A549 (cell line): ENCODE results near the gene BOLA2B. TPM values are rescaled to one million over a fixed set of nuclear protein-coding genes. Genes with fewer than 3 reads are reported as not detected.
A peak's percentile ranks its signal among the peaks of the same experiment; 100 is the strongest.

ENCODE experiments used
- ATAC-seq, 2 experiments: fragments of 200-7000 bp in 1 of 2; fragments of >200 bp in 1 of 2; cut with Nextera tagmentation in 1 of 2; cut with Tn5 transposase in 1 of 2; 3 replicates each; pipeline versions ENCODE4 v1.8.0 to v1.9.1; 2018 to 2020; ENCODE audit warnings: mild to moderate bottlenecking in 1 of 2, moderate library complexity in 1 of 2
- CTCF ChIA-PET: fragments of 300-600 bp; sonication (Branson Sonifier 250); formaldehyde crosslinking; extraction: SDS; loops from one replicate; lab custom pipeline; 2021; ENCODE audit warnings: antibody characterized with exemption, inconsistent platforms; lab: Yijun Ruan, JAX
- POLR2A ChIA-PET: fragments of 350-600 bp; formaldehyde crosslinking; extraction: SDS; loops from one replicate; lab custom pipeline; 2021; ENCODE audit warnings: antibody characterized with exemption, inconsistent platforms; lab: Yijun Ruan, JAX
- DNase-seq, 2 experiments: peaks; one replicate each; pipeline versions ENCODE4 v3.0.0 to v3.0.0-alpha.2; 2011 to 2016; ENCODE audit warnings: low read depth in 1 of 2, low spot score in 1 of 2
- FAIRE-seq: peaks from 2 replicates; lab custom pipeline; 2011; peaks lifted over from hg19 to GRCh38; lab: Jason Lieb, UNC
- H3K27ac ChIP-seq, 2 experiments: fragments of >200 bp; sonication (Bioruptor Twin); formaldehyde crosslinking; 3 replicates each; pipeline ENCODE4 v1.5.1; 2016 to 2017
- H3K4me1 ChIP-seq: fragments of >200 bp; sonication (Bioruptor Twin); formaldehyde crosslinking; 3 replicates; pipeline ENCODE4 v1.6.1; 2016
- H3K4me2 ChIP-seq: fragments of >200 bp; sonication (Bioruptor Twin); formaldehyde crosslinking; 3 replicates; pipeline ENCODE4 v1.6.1; 2016
- H3K4me3 ChIP-seq: fragments of >200 bp; sonication (Bioruptor Twin); formaldehyde crosslinking; 3 replicates; pipeline ENCODE4 v1.5.1; 2016
- H3K9me3 ChIP-seq: fragments of >200 bp; sonication (Bioruptor Twin); formaldehyde crosslinking; 3 replicates; pipeline ENCODE4 v1.6.1; 2016
- ATOH8 ChIP-seq: fragments of 250-450 bp; sonication (Bioruptor Pico); IDR thresholded peaks from 2 replicates; pipeline ENCODE4 v1.5.0; 2020; ENCODE audit warnings: low read depth, mild to moderate bottlenecking, moderate library complexity
- CBX2 ChIP-seq: fragments of 200-600 bp; sonication (generic); IDR thresholded peaks from 2 replicates; pipeline ENCODE4 v1.6.1; 2016; ENCODE audit warnings: low read depth, mild to moderate bottlenecking, borderline replicate concordance
- CHD4 ChIP-seq: fragments of 200-600 bp; sonication (generic); IDR thresholded peaks from 2 replicates; pipeline ENCODE4 v1.6.1; 2016; ENCODE audit warnings: antibody characterized with exemption, mild to moderate bottlenecking, borderline replicate concordance
- EP300 ChIP-seq, 2 experiments: fragments of >200 bp; sonication (Bioruptor Twin); formaldehyde crosslinking; IDR thresholded peaks; 2 replicates in 1 of 2; 3 replicates in 1 of 2; pipeline ENCODE4 v1.6.1; 2016 to 2017
- ESRRA ChIP-seq: fragments of 150-350 bp; IDR thresholded peaks from 2 replicates; pipeline ENCODE4 v1.6.1; 2014; ENCODE audit warnings: mild to moderate bottlenecking, low read length, borderline replicate concordance
- FOSB ChIP-seq: fragments of 250-450 bp; sonication (Bioruptor Pico); IDR thresholded peaks from 2 replicates; pipeline ENCODE4 v1.5.0; 2020; ENCODE audit warnings: mild to moderate bottlenecking, moderate library complexity
- HMGXB4 ChIP-seq: fragments of 250-450 bp; sonication (Bioruptor Pico); IDR thresholded peaks from 2 replicates; pipeline ENCODE4 v1.5.0; 2021; ENCODE audit warnings: mild to moderate bottlenecking, moderate library complexity, borderline replicate concordance
- HOXA7 ChIP-seq: fragments of 250-450 bp; sonication (Bioruptor Pico); IDR thresholded peaks from 2 replicates; pipeline ENCODE4 v1.5.0; 2020; ENCODE audit warnings: mild to moderate bottlenecking, moderate library complexity
- HOXB13 ChIP-seq: fragments of 250-450 bp; sonication (Bioruptor Pico); IDR thresholded peaks from 2 replicates; pipeline ENCODE4 v1.5.0; 2020; ENCODE audit warnings: low read depth, mild to moderate bottlenecking, moderate library complexity
- JUNB ChIP-seq: fragments of >200 bp; sonication (Bioruptor Twin); formaldehyde crosslinking; IDR thresholded peaks from 2 replicates; pipeline ENCODE4 v1.6.1; 2016
- KDM1A ChIP-seq: fragments of 200-600 bp; sonication (generic); IDR thresholded peaks from 2 replicates; pipeline ENCODE4 v1.6.1; 2016; ENCODE audit warnings: low read depth, mild to moderate bottlenecking
- KDM5A ChIP-seq: fragments of 200-600 bp; sonication (generic); IDR thresholded peaks from 2 replicates; pipeline ENCODE4 v1.6.1; 2016; ENCODE audit warnings: antibody characterized with exemption, mild to moderate bottlenecking
- MAFK ChIP-seq: fragments of 450-650 bp; IDR thresholded peaks from 2 replicates; pipeline ENCODE4 v1.6.1; 2014; ENCODE audit not compliant: partially characterized antibody
- MAZ ChIP-seq: fragments of 150-350 bp; IDR thresholded peaks from 2 replicates; pipeline ENCODE4 v1.6.1; 2014; ENCODE audit warnings: antibody characterized with exemption, low read depth, low read length, borderline replicate concordance
- MYC ChIP-seq: IDR thresholded peaks from 2 replicates; pipeline ENCODE4 v1.6.1; 2012; ENCODE audit warnings: mild to moderate bottlenecking, inconsistent platforms, low read length, improper control_type of control experiment, borderline replicate concordance
- NFE2L2 ChIP-seq: fragments of 150-350 bp; conservative IDR thresholded peaks from 2 replicates; pipeline ENCODE4 v1.6.1; 2014; ENCODE audit warnings: low read length
- NR3C1 ChIP-seq: fragments of >200 bp; sonication (Bioruptor Twin); formaldehyde crosslinking; IDR thresholded peaks from 3 replicates; pipeline ENCODE4 v1.6.1; 2017
- PHF8 ChIP-seq: fragments of 200-600 bp; sonication (generic); IDR thresholded peaks from 2 replicates; pipeline ENCODE4 v1.6.1; 2016; ENCODE audit warnings: low read depth, mild to moderate bottlenecking, antibody characterized with exemption, moderate library complexity, borderline replicate concordance
- POLR2A ChIP-seq: IDR thresholded peaks from 2 replicates; pipeline ENCODE4 v1.6.1; 2012; ENCODE audit warnings: mild to moderate bottlenecking, low read length
- POLR2AphosphoS2 ChIP-seq: conservative IDR thresholded peaks from 2 replicates; pipeline ENCODE4 v1.6.1; 2012; ENCODE audit warnings: low read length, improper control_type of control experiment, inconsistent platforms
- RAD21 ChIP-seq, 2 experiments: fragments of >200 bp in 1 of 2; sonication (Bioruptor Twin) in 1 of 2; formaldehyde crosslinking in 1 of 2; IDR thresholded peaks in 1 of 2; conservative IDR thresholded peaks in 1 of 2; 2 replicates in 1 of 2; 3 replicates in 1 of 2; pipeline ENCODE4 v1.6.1; 2012 to 2018; ENCODE audit warnings: inconsistent platforms in 1 of 2
- RFX5 ChIP-seq: fragments of 450-650 bp; IDR thresholded peaks from 2 replicates; pipeline ENCODE4 v1.7.1; 2014; ENCODE audit warnings: antibody characterized with exemption, mild to moderate bottlenecking, moderate library complexity
- RNF2 ChIP-seq: fragments of 200-600 bp; sonication (generic); IDR thresholded peaks from 2 replicates; pipeline ENCODE4 v1.6.1; 2016; ENCODE audit warnings: low read depth, mild to moderate bottlenecking, antibody characterized with exemption, moderate library complexity, borderline replicate concordance
- SMC3 ChIP-seq: fragments of >200 bp; sonication (Bioruptor Twin); formaldehyde crosslinking; IDR thresholded peaks from 3 replicates; pipeline ENCODE4 v1.6.1; 2018; ENCODE audit warnings: inconsistent platforms
- TFCP2L1 ChIP-seq: fragments of 250-450 bp; sonication (Bioruptor Pico); IDR thresholded peaks from 2 replicates; pipeline ENCODE4 v1.5.0; 2021; ENCODE audit warnings: mild to moderate bottlenecking
- TP53 ChIP-seq: fragments of 250-450 bp; sonication (Bioruptor Pico); IDR thresholded peaks from 2 replicates; pipeline ENCODE4 v1.5.0; 2021; ENCODE audit warnings: mild to moderate bottlenecking, moderate library complexity
- ZC3H11A ChIP-seq: fragments of 450-650 bp; IDR thresholded peaks from 2 replicates; pipeline ENCODE4 v1.6.1; 2014; ENCODE audit warnings: antibody characterized with exemption, mild to moderate bottlenecking
- ZFP36 ChIP-seq: fragments of 450-650 bp; IDR thresholded peaks from 2 replicates; pipeline ENCODE4 v1.6.1; 2014; ENCODE audit warnings: borderline replicate concordance; ENCODE audit not compliant: partially characterized antibody
- ZNF302 ChIP-seq: fragments of 250-450 bp; sonication (Bioruptor Pico); IDR thresholded peaks from 2 replicates; pipeline ENCODE4 v1.9.0; 2021; ENCODE audit warnings: inconsistent platforms, mild to moderate bottlenecking, moderate library complexity
- WGBS: methylation state at CpG from one replicate; pipeline ENCODE4 v1.1.6; 2017; ENCODE audit errors: missing lambda C conversion rate; 5-methylcytosine and 5-hydroxymethylcytosine counted together
- polyA plus RNA-seq, 4 experiments: library from polyadenylated mRNA; depleted of rRNA in 3 of 4; stranded (reverse); fragments of >200 nt; fragmentation: RNase III in 1 of 4; extraction: RNeasy Plus Mini Kit Qiagen cat#74134 plus additional on column Dnase treatment in 1 of 4; gene quantifications; 2 replicates in 3 of 4; 3 replicates in 1 of 4; pipeline ENCODE4 v1.2.3, GENCODE V29; 2011 to 2017

The BOLA2B gene
- polyA plus RNA-seq, 2 of the 4 experiments (the other 2 are of a cell fraction), result 43.9 to 244 TPM

- ATAC-seq, result no peak
- peak overlapping the region in 1 of 2 experiments; percentile 29; a peak in 3 of 6 replicates for H3K27ac ChIP-seq
- H3K4me1 ChIP-seq, result peaks cover 20% of the 10 kb centered on the region; the same call in 2 of the 3 replicates
- DNase-seq, result no peak
- H3K4me2 ChIP-seq, result no peak overlapping the region
- WGBS, result 94% methylated on average over 7 of the region's 9 CpGs
- TF ChIP-seq NFE2L2, result peak; percentile 63
- no peak for TF ChIP-seq ZFP36
- no peak for TF ChIP-seq EP300 (IDR thresholded peaks at IDR 0.05)
- peak; percentile 3 for TF ChIP-seq MAFK
- no peak for FAIRE-seq
- no peak overlapping the region for H3K4me3 ChIP-seq
- ChIA-PET POLR2A (interaction anchor here (0.7 kb wide), 1 partner anchor 91 kb away, joined by 5 read pairs; the partner anchor contains the start of gene YPEL3), CTCF (interaction anchor here (0.5 to 1.5 kb wide), 4 partner anchors 8 to 889 kb away, joined by 3 to 8 read pairs (median 4); no protein-coding TSS in a partner anchor)
- no peaks in the 10 kb centered on the region for H3K9me3 ChIP-seq
Observed at GRCh38 chr16:30186444-30186781, 7.1 kb downstream of the BOLA2B start.

GRCh38 chr16:30185683-30186421, 7.6 kb downstream of the BOLA2B start:
- POLR2A ChIA-PET, result interaction anchor here (0.7 kb wide), 1 partner anchor 90 kb away, joined by 5 read pairs; the partner anchor contains the start of gene YPEL3
- WGBS, result 93% methylated on average over 6 of the region's 15 CpGs

GRCh38 chr16:30184891-30185682, 8.4 kb downstream of the BOLA2B start:
- no peak for DNase-seq
- TF ChIP-seq ZC3H11A, result no peak
- TF ChIP-seq EP300 (IDR thresholded peaks at IDR 0.05), result no peak
- no peak for TF ChIP-seq PHF8
- no peak for TF ChIP-seq POLR2AphosphoS2
- TF ChIP-seq RNF2, result no peak
- no peak for TF ChIP-seq KDM5A
- no peak for TF ChIP-seq MAFK
- no peak for TF ChIP-seq MYC
- TF ChIP-seq JUNB, result no peak
- TF ChIP-seq MAZ, result no peak
- TF ChIP-seq CHD4, result no peak
- no peak for TF ChIP-seq HMGXB4 (CRISPR knock-in tag)
- TF ChIP-seq TP53 (CRISPR knock-in tag), result no peak

More at GRCh38 chr16:30185683-30186421, 7.6 kb downstream of the BOLA2B start:
- Histone ChIP-seq H3K4me2 (no peak overlapping the region), H3K4me3 (no peak overlapping the region), H3K4me1 (peaks cover 20% of the 10 kb centered on the region; the same call in 2 of the 3 replicates), H3K9me3 (no peaks in the 10 kb centered on the region), H3K27ac (peak overlapping the region in 1 of 2 experiments; percentile 29; a peak in 3 of 6 replicates)
- TF ChIP-seq CBX2 (no peak), SMC3 (no peak), HOXB13 (CRISPR knock-in tag) (no peak), TP53 (CRISPR knock-in tag) (no peak), POLR2A (no peak), FOSB (CRISPR knock-in tag) (no peak), JUNB (no peak), ZNF302 (CRISPR knock-in tag) (no peak), RAD21 (conservative IDR thresholded peaks at IDR 0.05 in 1 of 2, IDR thresholded peaks at IDR 0.05 in 1 of 2) (no peak), RFX5 (no peak), EP300 (IDR thresholded peaks at IDR 0.05) (no peak), KDM1A (no peak), HMGXB4 (CRISPR knock-in tag) (no peak), HOXA7 (CRISPR knock-in tag) (no peak), NR3C1 (no peak), ESRRA (no peak), TFCP2L1 (CRISPR knock-in tag) (no peak), RNF2 (no peak), PHF8 (no peak), ATOH8 (CRISPR knock-in tag) (no peak)
- CTCF ChIA-PET, result interaction anchor here (1.3 to 1.5 kb wide), 2 partner anchors 30 to 95 kb away, joined by 4 to 5 read pairs; partner anchors contain the start of gene TBX6
- DNase-seq (no peak), FAIRE-seq (no peak), ATAC-seq (no peak)

More at GRCh38 chr16:30184891-30185682, 8.4 kb downstream of the BOLA2B start:
- CTCF ChIA-PET, result interaction anchor here (0.5 to 1.5 kb wide), 2 partner anchors 94 to 783 kb away, joined by 3 to 4 read pairs; partner anchors contain the start of gene TBX6
- H3K4me3 ChIP-seq, result no peak overlapping the region
- WGBS, result 84% methylated on average over 12 of the region's 13 CpGs
- ATAC-seq, result no peak
- no peaks in the 10 kb centered on the region for H3K9me3 ChIP-seq
- peaks cover 20% of the 10 kb centered on the region; the same call in 2 of the 3 replicates for H3K4me1 ChIP-seq
- H3K27ac ChIP-seq, result peak overlapping the region in 1 of 2 experiments; percentile 29; a peak in 3 of 6 replicates
- no peak for FAIRE-seq
- POLR2A ChIA-PET, result no interaction called here
- no peak overlapping the region for H3K4me2 ChIP-seq
